Measurements from ENCODE around the gene DDA1.
"Not testable (repeated sequence)": the region's sequence is repeated elsewhere in the genome, so short reads cannot be mapped to it uniquely, and the experiment has no call there.

Gene DDA1

DNA sequence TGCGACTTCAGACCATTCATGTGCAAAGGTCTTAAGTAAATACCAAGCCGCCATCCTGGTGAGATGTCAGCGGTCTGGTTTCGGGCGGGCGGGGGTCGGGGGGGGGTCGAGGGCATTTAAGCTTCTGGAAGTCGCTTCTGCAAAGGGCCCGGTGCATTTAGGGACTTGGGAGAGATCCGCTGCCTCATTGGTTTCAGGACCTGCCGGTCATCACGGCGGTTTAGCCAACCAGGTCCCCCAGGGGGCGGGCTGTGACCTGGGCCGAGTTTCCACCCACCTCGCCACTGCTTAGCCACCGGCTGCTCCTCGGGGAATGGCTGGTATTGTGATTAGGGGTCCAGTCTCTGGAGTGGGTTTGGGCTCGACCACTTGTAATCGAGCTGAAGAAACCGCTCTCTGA lies 19.9 kb upstream of the DDA1 start:
- no peak for DNase-seq

DNA sequence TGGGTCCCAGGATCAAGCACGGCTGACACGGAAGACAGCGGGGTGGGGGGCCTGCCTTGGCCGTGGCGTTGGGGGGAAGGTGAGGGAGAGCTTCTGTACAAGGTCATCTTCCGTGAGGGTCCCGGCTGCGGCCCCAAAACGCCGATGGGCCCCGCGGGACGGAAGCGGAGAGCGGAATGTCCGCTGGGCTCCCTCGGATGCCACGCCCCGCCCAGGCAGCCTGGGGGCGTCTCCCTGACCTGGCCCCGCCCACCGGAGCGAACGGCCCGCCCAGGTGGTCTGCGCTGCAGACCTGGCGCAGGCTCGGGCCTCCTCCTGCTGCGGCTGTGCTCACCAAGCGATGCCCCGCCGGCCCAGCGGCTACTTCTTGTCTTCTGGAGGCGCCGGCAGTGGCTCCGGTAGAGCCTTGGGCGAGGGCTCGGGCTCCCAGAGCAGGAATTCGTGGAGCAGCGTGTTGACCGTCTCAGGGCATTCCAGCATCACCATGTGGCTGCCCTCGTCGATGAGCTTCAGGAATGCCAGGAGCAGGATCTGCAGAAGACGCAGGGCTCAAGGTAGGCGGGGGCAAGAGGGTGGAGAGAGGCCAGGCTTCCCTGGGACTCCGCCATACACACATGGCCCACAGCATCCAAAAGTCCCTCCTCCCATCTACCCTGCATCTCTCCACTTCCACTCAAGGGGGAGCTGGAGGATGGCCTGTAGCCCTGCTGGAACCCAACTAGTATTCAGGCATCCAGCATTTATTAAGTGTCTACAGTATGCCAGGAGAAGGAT lies 16.9 kb upstream of the DDA1 start:
- no peak for DNase-seq

DNA sequence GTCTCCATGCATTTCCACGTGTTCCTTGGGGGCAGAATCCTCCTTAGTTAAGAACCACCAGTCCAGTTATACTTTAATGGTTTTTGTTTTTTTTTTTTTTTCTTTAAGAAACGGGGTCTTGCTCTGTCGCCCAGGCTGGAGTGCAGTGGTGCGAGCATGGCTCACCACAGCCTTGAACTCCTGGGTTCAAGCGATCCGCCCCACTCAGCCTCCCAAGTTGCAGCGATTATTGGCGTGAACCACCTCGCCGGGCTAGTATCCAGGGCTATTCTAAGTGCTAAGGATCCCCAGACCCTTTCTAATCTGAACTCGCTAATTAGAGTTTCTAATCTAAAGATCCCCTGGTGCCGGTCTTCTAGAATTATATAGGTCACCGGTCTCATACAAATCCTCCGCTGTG lies 15.8 kb upstream of the DDA1 start:
- no peak for DNase-seq

DNA sequence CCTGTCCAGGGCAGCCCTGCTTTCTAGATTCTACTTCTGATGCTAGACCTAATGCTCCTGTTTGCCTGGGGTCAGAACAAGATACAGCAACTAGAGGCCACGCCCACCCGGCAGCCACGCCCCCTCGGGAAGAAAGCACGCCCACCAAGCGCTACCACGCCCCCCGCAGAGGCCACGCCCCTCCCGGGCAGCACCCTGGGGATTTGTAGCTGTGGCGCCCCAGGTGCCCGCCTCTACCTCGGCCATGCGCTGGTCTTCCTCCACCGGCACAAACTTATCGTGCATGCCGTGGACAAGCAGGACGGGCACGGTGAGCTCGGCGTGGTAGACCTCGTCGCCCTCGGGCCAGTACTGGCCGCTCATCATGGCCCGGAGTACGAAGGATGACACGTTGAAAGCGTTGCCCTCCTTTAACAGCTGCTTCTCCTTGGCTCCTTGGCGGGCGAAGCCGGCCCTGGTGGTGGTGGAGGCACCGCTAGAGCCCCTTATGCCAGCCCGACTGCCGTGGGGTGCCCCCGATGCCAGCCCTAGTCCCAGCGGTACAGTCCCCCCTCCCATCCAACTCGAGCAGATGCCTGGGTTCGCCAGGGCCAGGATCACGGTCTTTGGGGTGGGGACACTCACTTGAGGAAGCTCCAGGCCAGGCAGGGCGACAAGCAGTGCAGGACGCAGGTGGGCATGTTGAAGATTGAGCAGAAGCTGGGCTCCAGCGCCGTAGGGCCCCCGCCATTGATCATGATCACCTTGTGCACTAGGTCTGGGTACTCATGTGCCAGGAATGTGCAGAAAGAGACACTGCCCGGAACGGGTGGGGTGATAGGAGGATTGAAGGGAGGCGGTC lies 15.1 kb upstream of the DDA1 start:
- DNase-seq = peak; percentile 15

DNA sequence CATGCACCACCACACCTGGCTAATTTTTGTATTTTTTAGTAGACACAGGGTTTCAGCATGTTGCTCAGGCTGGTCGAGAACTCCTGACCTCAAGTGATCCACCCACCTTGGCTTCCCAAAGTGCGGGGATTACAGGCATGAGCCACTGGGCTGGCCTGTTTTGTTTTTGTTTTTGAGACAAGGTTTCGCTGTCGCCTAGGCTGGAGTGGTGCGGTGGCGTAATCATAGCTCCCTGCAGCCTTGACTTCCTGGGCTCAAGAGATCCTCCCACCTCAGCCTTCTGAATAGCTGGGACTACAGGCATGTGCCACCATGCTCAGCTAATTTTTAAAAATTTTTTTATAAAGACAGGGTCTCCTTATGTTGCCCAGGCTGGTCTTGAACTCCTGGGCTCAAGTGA lies 13.8 kb upstream of the DDA1 start:
- DNase-seq = not testable (repeated sequence)

DNA sequence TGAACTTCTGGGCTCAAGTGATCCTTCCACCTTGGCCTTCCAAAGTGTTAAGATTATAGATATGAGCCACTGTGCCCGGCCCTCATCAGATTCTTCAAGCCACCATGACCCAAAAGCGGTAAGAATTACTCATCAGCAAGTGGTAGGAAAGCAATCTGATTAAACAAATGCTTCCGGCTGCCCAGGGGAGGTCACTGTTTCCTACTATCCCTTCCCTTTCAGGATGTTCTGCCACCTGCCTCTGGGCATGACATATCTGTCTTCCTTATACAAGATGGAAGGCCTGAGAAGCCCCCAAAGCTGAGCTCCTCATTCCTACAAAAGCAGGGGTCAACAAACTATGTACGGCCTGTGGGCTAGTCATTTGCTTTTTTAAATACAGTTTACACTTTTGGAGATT lies 13.1 kb upstream of the DDA1 start:
- DNase-seq = no peak

DNA sequence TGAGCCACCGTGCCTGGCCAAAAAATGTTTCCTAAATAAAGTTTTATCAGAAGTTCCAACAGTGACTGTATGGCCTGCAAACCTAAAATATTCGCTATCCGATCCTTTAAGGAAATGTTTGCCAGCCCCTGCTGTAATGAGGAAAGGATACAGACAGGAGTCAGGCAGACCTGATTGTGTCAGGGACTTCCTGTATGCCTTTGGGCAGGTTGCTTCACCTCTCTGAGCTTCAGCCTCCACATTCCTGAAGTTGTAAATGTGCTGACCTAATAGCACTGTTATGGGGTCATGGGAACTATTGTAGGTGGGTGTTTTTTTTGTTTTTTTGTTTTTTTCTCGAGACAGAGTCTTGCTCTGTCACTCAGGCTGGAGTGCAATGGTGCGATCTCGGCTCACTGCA lies 12.4 kb upstream of the DDA1 start:
- DNase-seq = no peak

DNA sequence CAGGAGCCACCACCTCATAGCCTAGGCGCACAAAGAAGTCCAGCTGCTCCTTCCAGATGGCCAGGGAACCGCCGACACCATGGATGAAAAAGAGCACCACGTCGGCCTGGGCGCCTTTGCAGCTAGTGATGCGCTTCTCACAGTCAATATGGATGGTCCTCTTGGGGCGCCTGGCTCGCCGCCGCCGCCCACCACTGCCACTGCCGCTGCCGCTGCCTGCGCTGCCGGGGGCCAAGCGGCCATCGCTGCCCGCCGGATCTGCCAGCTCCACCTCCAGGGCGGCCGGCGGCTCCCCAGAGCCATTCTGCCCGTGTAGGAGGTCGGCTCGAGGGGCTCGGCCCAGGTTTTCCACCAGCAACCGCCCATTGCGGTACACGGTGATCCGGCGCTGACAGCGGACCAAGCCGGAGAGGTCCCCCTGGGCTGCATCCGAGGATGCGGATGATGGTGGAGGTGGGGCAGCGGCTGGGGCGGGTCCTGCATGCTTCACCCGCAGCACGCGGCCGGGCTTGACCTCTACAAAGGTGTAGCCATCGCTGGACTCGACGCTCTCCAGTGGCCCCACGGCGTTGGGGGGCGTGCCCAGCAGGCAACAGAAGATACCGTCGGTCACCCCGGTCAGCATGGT lies 8.3 kb upstream of the DDA1 start:
- DNase-seq = no peak

DNA sequence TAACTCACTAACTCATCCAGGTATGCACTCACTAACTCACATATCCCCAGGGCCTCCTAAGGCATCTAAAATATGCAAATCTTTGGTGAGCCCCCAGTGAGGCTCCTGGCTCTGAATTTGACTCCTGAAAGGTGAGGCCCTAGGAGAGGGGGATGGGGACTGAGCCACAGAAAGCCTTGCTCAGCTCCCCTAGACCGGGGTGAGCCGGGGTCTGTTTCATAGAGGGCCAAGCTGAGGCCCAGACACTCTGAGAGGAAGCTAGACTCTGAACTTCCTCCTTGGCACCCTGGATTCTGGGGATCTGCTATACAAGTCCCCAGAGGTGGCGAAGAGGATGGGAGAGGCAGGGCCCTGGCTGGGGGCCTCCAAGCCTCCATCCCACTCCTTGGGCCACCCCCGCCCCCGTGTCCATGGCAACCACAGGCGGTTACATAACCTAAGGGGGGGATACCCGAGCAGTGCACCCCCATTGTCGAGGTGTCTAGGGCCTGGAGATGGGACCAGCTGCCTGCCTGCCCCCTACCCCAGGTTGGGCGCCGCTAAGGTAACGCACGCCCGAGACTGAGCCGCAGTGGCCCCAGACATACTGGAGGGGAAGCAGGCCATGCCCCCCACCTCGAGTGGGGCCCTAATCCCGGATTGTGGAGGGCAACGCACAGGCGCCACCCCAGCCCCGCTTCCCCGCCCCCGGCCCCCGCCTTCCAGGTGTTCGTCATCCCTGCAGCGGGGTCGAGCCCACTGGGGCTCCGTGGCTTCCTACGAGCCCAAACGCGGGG lies 6.8 kb upstream of the DDA1 start:
- no peak for DNase-seq

DNA sequence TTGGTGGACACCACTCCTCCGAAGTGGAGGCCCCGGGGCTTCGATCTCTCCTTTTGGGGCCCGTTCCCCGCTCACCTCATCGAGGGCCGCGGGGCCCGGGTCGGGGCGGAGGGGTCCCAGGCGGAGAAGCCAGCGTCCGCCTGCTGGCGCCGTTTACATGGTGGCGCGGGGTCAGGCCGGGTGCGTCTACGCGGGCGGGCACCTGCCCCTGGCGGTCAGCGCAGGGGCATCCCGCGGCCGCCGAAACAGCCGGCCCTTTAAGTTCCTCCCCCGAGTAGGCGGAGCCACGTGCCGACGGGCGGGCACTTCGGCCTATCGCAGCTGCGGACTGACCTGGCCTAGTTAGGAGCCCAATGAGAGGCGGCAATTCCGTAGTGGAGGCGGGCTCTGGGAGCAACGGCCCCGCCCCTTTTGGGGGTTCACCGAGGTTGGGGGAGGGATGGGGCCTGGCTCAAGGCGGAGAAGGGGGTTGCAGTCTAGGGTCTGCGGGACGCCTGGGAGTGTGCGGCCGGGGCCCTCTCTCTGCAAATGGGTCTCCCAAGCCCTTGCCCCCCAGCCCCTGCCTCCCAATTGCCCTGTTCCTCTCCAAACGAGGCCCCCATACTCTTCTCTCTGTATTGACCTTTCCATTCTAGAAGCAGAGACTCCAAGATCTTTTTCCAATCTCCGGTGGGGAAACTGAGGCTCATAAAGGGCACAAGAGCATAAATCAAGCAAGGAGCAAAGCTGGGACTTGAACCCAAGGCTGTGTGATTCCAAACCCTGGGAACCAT lies 6.0 kb upstream of the DDA1 start, which contains the start of gene ABHD8:
TSS of gene ABHD8 (minus strand) at position 259 of the 773 bp plus-strand sequence. CDS start 1,809 bp downstream, outside the sequence.
- peak; percentile 77 for DNase-seq

DNA sequence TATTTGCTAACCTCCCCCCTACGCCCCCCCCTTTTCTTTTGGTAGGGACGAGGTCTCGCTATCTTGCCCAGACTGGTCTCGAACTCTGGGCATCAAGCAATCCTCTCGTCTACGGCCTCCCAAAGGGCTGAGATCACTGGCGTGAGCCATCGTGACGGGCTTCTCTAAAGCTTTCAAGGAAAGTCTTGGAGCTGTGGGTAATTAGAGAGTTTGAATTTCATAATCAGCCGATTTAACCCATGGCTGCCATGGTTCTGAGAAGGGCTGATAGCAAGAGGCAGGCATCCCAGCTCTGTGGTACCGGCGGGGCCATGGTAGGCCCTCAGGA lies 5.5 kb upstream of the DDA1 start:
- DNase-seq = no peak

DNA sequence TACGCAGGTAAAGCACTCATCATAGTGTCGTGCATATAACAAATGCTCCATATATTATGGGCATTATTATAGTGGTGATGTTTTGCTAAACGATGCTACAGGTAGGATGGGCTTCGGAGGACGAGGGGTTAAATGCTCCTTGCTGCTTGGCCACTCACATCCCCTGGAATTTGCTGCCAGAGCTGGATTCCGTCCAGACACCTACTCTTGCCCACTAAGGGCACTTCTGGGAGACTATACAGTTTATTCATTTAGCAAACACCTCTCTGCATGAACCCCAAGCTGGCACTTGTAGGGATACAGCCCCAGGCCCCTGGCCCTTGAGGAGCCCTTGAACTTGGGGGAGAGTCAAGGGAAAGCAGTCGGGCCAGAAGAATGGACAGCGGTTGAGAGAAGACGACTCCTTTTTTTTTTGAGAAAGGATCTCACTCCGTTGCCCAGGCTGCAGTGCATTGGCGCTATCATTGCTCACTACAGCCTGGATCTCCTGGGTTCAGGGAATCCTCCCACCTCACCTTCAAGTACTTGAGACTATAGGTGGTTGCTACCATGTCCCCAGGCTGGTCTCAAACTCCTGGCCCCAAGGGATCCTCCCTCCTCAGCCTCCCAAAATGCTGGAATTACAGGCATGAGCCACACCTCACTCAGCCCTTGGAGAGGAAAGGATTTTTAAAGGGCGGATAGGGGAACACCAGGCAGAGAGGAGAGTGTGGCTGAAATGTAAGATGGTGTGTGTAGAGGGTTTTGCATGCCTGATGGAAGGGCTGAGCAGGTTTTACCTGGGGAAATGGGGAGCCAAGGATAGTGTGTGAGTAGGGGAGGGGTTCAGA lies 4.8 kb upstream of the DDA1 start:
- DNase-seq = no peak

DNA sequence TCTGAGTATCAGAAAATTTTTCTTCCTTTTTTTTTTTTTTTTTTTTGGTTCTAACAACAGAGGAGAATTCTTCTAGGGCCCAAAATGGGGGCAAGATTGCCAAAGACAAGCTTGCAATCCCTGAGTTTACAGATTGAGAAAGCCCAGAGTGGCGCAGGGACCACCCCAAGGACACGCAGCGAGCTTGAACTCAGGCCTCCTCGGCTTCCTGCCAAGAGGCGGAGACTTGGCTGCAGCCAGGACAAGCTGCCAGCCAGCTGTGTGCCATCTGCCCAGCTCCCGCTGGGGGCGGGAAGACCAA lies 4.2 kb upstream of the DDA1 start:
- DNase-seq = no peak

DNA sequence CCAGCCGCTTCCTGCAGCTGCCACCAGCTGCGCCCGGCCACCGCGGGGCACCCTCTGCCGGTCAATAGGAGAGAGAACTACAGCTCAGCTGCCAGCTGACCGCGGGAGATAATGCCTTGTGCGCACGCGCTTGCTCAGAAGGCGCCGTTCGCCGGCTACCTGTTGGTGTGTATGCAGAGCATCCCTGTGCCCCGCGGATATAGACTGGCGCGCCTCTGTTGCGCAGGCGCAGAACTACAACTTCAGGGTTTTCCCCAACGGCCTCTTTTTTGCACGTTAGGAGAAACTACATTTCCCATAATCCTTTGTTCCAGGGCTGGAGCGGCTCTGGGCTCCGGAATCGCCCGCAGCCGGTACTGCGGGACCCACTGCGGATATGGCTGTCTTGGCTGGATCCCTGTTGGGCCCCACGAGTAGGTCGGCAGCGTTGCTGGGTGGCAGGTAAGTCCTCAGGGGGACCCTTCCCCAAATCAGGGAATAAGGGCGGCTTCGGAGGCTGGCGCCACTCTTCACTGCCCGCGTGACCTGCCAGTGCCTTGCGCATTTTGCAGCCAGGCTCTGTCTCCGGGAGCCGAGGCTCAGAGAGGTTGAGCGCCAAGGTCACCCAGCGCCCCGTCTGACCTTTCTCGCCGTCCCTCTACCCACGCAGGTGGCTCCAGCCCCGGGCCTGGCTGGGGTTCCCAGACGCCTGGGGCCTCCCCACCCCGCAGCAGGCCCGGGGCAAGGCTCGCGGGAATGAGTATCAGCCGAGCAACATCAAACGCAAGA lies 3.7 kb upstream of the DDA1 start, which contains the start of gene MRPL34:
TSS of gene MRPL34 (plus strand) at position 356 of the 768 bp plus-strand sequence. CDS start at position 377, 21 bp downstream.
- DNase-seq = peak; percentile 98

DNA sequence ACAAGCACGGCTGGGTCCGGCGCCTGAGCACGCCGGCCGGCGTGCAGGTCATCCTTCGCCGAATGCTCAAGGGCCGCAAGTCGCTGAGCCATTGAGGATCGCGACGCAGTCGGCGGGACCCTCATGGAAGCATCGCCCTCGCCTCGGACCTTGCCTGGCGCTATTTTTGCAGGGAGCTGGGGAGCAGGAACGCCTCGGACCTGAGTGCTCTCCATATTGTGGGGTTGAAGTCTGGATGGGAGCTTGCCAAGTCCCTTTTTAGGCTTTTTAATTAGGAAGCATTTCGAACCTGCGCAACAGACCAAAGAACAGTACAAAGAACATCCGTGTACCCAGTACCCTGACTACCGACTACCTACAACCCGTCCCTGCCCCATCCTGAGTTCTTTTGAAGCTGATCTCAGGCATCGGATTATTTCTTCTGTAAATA lies 3.1 kb upstream of the DDA1 start:
- no peak for DNase-seq

DNA sequence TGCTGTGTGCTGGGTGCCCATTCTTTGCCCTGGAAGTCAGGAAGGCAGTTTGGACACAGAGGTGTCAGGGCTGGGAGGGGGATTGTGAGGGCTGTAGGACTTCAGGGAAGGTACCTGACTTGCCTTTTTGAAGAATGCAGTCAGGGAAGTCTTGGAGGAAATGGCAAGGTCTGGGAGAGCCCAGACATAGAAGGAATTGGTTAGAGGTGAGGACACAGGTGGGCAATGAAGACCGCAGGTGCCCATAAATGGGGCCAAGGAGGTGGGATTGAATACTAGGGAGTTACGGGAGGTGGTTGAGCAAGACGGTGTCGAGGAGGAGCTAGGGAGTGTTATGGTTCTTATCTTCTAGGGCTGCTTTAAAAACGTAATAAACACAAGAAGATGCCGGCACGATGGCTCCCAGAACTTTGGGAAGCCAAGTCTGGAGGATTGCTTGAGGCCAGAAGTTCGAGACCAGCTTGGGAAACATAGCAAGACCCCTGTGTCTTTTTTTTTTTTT lies 1.4 kb upstream of the DDA1 start:
- no peak for DNase-seq

DNA sequence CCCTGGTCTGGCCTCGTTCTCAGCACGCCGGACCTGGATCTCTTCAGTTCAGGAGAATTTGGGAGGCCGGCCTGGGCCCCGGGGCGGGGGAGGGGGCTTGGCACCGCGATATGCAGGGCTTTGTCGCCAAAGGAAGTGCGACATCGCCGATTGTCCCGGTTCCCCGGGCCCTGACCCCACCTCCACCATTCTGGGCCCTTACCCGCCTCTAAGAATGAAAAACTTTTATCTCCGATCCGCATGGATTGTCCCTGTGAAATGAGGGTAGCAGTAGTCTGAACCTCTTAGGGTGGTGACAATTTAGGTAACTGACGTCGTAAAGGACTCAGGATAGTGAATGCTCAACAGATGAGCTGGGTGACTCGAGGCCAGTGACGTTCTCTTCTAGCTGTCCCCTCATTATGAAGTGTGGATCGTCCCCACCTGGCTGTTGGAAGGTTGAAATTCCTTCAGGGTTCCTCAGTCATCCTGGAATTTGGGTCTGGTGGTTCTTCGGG lies 650 bp downstream of the DDA1 start:
- no peak for DNase-seq

DNA sequence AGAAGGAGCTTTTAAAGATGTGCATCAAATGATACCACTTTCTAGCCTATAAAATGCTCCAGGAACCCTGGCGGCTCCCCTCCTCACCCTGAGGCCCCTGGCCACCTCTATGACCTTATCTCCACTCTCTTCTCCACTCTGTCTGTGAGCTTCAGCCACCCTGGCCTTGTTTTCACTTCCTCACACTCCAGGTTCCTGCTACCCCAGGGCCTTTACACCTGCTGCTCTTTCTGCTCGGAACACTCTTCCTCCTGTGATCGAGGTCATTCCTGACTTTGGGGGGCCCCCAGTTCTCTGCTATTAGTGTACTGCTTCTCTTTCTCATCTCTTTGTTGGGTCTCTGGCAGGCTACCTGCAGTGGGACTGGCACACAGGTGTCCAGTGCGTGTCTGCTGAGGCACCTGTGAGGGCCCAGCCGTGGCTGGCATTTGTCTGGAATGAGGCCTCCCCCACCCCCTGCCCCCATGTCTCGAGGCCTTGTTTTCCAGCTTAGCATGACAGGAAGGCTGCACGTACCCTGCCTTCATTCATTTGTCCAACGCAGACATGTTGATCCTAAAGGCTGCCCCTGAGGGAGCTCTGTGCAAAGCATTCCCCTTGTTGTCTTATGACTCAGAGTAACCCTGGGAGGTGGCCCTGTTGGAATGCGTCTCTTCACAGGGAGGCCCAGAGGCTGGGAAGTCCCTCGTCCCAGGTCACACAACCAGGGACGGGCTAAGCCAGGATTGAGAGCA lies 2.3 kb downstream of the DDA1 start:
- no peak for DNase-seq
